DMS79 (cell line): ENCODE data around the gene TEAD2.

ENCODE experiments used
- DNase-seq: peaks from one replicate; lab custom pipeline; 2025; lab: John Stamatoyannopoulos, UW

Gene TEAD2

GRCh38 chr19:49362048-49362928 is at the start of gene TEAD2:
Gene TEAD2 (minus strand): TSS chr19:49362416. CDS start chr19:49360075, 2,341 bp downstream.
- no peak for DNase-seq

- DNase-seq = no peak
Observed at GRCh38 chr19:49411681-49412326, 49.6 kb upstream of the TEAD2 start.

GRCh38 chr19:49409441-49410029 is 47.3 kb upstream of the TEAD2 start:
- no peak for DNase-seq

GRCh38 chr19:49408816-49409440 is 46.7 kb upstream of the TEAD2 start:
- no peak for DNase-seq

- no peak for DNase-seq
Observed at GRCh38 chr19:49407482-49408015, 45.3 kb upstream of the TEAD2 start.

GRCh38 chr19:49407079-49407478 is 44.9 kb upstream of the TEAD2 start:
- DNase-seq = no peak

GRCh38 chr19:49403404-49404187 is 41.4 kb upstream of the TEAD2 start:
- DNase-seq = peak; percentile 97

- no peak for DNase-seq
Observed at GRCh38 chr19:49400029-49400428, 37.8 kb upstream of the TEAD2 start.

GRCh38 chr19:49398931-49399330 is 36.7 kb upstream of the TEAD2 start:
- no peak for DNase-seq

- peak; percentile 48 for DNase-seq
Observed at GRCh38 chr19:49398001-49398615, 35.9 kb upstream of the TEAD2 start.

GRCh38 chr19:49396738-49397505 is 34.7 kb upstream of the TEAD2 start:
- no peak for DNase-seq

- no peak for DNase-seq
Observed at GRCh38 chr19:49395581-49396407, 33.6 kb upstream of the TEAD2 start.

GRCh38 chr19:49393881-49394280 is 31.7 kb upstream of the TEAD2 start:
- no peak for DNase-seq

- DNase-seq = peak; percentile 71
Observed at GRCh38 chr19:49391581-49392399, 29.6 kb upstream of the TEAD2 start.

GRCh38 chr19:49390929-49391359 is 28.7 kb upstream of the TEAD2 start:
- no peak for DNase-seq

GRCh38 chr19:49390131-49390928 is 28.1 kb upstream of the TEAD2 start:
- no peak for DNase-seq

GRCh38 chr19:49389406-49389805 is 27.2 kb upstream of the TEAD2 start:
- no peak for DNase-seq
